MV-4-11 (cell line): ENCODE data around the gene PRKG1.
"Not testable (repeated sequence)": the region's sequence is repeated elsewhere in the genome, so short reads cannot be mapped to it uniquely, and the experiment has no call there.

Experiments used
- DNase-seq: peaks from one replicate; lab custom pipeline; 2025; lab: John Stamatoyannopoulos, UW

The PRKG1 gene

GRCh38 chr10:52007091-52007490 is 932.8 kb downstream of the PRKG1 start:
- no peak for DNase-seq

GRCh38 chr10:52011118-52011517 is 936.8 kb downstream of the PRKG1 start:
- DNase-seq, result no peak

- no peak for DNase-seq
Observed at GRCh38 chr10:52019077-52019555, 944.8 kb downstream of the PRKG1 start.

DNA sequence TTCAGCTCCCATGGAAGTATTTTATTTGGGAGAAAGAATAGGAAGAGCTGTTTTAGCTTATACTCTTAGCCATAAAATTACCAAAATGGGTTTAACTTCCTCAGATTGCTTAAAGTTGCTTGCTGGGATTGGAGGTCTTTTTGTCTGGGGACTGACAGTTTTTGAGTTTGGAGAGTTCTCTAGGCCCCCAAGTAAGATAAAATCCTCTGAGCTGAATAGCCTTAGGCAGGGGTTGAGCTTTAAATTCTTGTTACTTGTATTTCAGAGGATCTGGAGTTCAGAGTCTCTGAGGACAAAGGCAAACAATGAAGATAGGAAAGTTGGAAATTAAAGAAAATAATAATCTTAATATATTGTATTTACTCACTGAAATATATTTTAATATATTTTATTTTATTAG is 945.4 kb downstream of the PRKG1 start:
- no peak for DNase-seq

GRCh38 chr10:52020173-52020572 is 945.9 kb downstream of the PRKG1 start:
- DNase-seq, result no peak

- no peak for DNase-seq
Observed at GRCh38 chr10:52020702-52021101, 946.4 kb downstream of the PRKG1 start.

DNA sequence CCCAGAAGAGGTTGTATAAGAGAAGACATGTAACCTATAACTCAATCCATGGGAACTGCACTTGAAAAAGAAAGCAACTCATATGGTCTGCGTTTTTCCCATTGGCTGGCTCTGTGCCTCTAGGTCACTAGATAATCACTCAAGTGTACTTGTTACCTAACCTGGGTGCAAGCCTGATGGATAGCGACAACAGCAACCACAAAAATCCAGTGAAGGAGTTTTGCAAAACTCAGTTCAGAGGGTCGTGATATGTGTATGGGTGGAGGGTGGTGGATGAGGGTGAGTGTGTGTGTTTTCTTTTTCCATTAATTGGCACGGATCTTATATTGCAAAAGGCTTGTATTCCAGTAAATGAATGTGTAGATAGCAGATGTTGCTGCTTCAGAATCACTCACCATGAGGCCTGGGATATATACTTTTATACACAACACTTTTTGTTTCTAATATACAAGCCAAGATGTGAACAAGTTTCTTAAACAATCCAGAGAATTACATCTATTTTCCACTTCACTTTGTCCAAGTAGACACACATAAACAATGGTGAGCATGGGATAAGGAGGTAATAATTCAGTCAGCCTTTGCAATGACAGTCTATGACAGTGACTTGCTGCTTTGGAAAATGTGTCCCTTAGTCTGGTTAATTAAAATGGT is 952.9 kb downstream of the PRKG1 start:
- DNase-seq, result no peak

- no peak for DNase-seq
Observed at GRCh38 chr10:52028523-52028858, 954.2 kb downstream of the PRKG1 start.

- DNase-seq, result no peak
Observed at GRCh38 chr10:52029628-52030027, 955.3 kb downstream of the PRKG1 start.

DNA sequence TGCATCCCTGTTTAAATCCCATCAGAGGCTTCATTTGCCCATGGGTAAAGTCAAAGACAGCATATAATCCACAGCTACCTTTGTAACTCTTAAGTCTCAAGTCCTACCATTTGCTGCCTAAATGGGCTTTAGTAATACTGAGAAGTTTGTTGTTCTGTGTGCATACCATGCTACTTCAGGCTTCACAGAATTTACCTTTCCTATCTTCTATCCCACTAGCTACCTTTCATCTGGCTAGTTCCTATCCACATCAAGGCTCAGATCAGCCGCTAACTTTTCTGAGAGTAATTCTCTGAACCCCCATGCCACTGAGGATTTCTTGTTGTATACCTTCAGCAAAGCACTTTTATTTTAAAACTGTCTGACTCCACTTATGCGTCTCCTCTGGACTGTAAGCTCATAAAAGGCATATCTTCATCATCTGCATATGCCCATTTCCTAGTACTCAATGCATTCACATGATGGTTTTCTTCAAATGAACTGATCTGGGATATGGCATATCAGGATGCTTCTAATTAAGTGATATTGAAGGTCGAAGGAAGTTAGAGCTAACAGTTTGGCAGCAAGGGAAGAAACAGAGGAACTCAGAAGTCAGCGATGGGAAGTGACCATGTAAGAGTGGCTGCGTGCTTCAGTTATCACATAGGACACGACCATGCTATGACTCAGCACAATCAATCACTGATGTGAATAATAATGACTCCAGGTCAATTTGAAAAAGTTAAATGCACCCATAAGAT is 955.9 kb downstream of the PRKG1 start:
- no peak for DNase-seq

DNA sequence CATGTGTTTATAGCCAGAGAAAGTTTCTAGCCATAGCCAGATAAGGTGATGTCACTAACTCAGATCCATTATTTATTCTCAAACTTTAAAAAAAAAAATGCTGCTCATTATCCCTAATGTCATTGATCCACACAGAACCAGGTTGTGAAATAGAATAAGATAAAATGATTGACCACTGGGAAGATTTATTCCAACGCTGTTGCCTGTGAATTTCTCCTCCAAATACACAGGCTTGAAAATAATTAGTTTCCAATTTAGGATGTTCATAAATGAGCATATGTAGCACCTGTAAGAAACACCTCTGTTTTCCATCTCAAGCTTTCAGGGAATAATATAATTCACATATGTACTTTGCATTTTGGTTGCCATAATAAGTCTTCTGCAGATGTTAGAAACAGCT is 956.7 kb downstream of the PRKG1 start:
- no peak for DNase-seq

DNA sequence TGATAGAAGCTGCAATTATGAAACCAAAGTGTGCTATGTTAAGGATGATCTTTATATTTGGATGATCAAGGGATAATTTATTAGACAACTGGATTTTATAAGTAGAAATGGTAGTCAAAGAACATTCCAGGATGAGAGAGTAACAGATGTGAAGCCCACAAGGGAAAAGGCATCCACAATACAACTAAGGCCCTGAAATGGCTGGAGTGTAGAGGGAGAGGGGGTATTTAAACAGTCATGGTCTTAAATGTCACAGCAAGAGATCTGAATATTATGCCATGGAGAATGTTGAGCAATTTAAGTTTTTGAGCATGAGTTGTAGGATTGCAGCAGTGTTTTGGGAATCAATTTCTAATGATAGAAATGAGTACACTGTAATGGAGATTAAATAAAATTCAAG is 957.5 kb downstream of the PRKG1 start:
- no peak for DNase-seq

DNA sequence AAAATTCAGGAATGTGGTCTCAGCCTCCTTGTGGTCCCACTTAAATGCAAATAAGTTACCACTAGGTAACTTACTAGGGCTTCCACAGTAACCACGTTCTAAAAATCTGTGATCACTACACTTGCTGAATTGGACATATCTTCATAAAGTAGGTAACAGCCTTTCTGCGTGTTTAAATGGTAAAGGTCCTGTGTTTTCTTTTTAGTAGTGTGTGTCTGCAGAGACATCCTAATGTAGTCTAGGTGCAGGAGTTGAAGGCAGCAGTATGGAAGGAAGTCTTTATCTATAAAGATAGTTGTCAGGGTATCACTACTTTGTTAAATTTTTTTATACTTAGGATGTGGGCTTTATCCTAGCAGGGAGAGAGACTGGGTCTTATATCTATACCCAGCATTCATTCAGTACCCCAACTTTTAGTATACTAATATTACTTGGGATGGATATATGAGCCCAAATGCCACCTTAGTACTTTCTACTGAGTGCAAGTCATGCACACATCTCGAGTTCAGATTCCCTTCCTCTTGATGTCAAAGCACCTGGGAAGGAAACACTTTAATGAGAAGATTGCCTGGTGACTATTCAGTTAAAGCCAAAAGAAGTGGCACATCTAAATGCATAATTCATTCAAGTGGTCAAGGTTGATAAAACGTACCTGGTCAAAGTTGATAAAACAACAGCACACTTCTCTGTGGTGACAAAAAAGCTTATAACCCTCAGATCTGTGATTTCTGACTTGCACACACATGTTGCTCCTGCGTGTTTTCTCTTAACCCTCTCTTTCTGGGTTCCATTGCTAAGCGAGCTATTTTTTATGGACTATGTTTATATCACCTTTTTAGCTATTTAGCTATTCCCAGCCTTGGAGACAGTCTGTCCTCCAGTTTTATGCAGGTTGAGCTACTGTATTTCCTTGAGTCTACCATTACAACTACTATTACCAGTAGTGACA is 958.7 kb downstream of the PRKG1 start:
- DNase-seq, result no peak

DNA sequence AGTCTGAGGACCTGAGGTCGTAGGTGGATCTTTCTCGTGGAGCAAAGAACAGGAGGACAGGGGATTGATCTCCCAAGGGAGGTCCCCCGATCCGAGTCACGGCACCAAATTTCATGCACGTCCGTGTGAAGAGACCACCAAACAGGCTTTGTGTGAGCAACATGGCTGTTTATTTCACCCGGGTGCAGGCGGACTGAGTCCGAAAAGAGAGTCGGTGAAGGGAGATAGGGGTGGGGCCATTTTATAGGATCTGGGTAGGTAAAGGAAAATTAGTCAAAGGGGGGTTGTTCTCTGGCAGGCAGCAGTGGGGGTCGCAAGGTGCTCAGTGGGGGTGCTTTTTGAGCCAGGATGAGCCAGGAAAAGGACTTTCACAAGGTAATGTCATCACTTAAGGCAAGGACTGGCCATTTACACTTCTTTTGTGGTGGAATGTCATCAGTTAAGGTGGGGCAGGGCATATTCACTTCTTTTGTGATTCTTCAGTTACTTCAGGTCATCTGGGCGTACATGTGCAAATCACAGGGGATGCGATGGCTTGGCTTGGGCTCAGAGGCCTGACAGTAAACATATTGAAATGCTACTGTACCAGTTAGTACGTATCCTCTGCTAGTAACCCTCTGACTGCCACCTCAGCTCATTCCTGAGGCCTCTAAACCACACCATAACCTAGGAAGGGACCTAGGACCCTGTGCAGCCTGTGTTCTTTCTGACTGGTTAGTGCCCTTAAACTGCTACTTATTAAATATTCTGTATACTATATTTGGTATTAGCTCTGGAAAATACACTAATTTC is 964.9 kb downstream of the PRKG1 start:
- not testable (repeated sequence) for DNase-seq

DNA sequence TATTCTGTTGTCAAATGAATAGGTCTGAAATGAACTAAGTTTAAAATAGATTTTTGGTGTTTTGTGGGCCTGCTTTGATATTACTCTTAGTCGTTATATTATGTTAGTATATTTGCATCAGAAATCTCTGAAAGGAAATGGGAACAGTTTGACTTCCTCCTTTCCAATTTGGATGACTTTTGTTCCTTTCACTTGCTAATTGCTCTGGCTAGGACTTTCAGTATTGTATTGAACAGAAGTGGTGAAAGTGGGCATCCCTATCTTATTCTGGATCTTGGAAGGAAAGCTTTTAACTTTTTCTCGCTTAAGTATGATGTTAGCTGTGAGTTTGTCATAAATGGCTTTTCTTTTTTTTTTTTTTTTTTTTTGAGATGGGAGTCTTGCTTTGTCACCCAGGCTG is 966.2 kb downstream of the PRKG1 start:
- DNase-seq, result no peak

DNA sequence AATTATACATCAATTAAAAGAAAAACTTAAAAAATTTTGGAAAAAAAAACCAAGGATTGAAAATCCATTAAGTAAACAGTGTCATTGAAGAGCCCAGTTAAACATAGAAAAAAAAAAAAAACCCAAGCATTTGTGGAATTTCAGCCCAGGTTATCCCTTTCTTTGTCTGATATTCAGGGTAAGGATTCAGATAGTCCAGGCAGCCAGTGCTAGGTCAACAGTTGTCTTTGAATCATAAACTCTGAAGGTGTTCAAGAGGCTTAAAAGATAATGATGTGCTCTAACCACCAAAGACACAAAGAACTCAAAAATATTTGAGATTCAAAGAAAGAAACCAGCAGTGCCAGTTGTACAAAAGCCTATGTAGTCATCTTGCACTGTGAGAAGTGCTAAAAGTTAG is 969.5 kb downstream of the PRKG1 start:
- DNase-seq, result no peak

DNA sequence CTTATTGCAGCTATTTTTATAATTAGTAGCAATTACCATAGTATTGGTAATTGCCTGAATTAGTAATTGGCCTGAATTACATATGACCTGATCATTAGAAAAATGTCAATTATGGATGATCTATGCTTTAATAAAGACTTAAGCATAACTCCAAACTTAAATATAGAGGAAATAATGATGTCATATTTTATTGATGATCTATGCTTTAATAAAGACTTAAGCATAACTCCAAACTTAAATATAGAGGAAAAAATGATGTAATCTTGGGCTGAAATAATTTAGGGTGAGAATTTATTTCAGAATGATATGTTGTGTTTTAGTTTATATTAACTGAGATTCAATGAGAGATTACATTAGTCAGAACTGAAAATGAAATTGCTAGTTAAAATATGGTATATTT is 973.8 kb downstream of the PRKG1 start:
- DNase-seq, result no peak

GRCh38 chr10:52050429-52051047 is 976.3 kb downstream of the PRKG1 start:
- DNase-seq, result no peak

DNA sequence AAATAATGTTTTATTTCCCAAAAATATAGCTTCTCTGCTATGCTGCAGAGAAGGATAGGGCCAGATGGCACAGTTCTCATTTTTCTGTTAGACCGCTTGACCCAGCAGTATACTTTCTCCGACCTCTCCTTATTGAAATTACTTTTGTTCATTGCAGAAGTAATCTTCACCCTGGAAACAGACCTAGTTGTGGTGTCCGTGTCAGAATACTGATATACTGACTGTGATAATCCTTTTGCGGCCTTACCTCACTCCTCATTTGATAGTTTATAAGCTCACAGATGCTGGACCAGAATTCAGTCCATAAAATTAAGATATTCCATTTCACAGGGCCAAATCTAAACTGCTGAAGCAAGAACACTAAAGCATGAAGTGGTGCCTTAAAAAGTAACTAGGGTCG is 979.2 kb downstream of the PRKG1 start:
- DNase-seq, result no peak

DNA sequence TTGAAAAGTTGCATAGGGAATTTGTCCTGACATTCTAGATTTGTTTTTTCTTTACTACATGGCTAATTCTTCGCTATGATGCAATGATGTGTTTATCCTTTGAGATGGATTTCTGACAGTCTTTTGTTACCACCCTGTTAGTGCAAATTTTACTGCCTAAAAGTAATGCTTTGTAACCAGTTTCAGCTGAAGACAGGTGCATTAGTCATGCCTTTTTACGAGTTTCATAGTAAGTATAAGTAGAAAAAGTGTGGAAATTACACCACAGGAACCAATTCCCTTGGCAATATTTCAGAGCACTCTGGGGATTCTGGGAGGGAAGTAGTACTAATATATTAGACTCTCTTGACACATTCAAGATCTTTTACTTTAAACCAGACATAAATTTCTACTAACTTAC is 982.0 kb downstream of the PRKG1 start:
- DNase-seq, result no peak

DNA sequence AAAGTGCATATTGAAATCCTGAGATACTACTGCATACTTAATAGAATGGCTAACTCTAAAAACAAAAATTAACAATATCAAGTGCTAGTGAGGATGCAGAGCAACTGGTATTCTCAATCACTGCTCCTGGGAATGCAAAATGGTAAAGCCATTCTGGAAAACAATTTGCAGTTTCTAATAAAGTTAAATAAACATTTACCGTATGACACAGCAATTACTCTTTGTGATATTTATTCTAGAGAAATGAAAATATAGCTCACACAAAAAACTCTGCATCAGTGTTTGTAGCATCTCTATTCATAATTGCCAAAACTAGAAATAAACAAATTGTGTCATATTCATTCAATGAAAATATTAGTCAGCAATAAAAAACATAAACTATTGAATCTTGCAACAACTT is 984.8 kb downstream of the PRKG1 start:
- DNase-seq, result no peak
